Measurements from ENCODE around the gene CEP128.

GRCh38 chr14:80845856-80846255 is 95.7 kb downstream of the CEP128 start:
- TF ChIP-seq CTCF (IDR thresholded peaks at IDR 0.05), result no peak
- TF ChIP-seq POLR2A (IDR thresholded peaks at IDR 0.05), result no peak

Data from thyroid gland (tissue), 4 donors.